Fibroblast of mammary gland (primary cell): ENCODE results near the gene HM13.

Experiments
- DNase-seq: peaks from one replicate; pipeline ENCODE4 v3.0.0-alpha.2; 2010; ENCODE audit warnings: low read depth
- H3K4me3 ChIP-seq: 2 replicates; pipeline ENCODE4 v1.5.1; 2011; ENCODE audit warnings: low read depth, mild to moderate bottlenecking, low read length, moderate library complexity; ENCODE audit not compliant: control insufficient read depth
- CTCF ChIP-seq: conservative IDR thresholded peaks from 2 replicates; pipeline ENCODE4 v1.5.1; 2011; ENCODE audit warnings: low read depth, low read length, inconsistent platforms; ENCODE audit not compliant: control insufficient read depth, insufficient read depth

HM13 gene

GRCh38 chr20:31549513-31549880 is 35.3 kb downstream of the HM13 start:
- no peak for DNase-seq
- TF ChIP-seq CTCF: no peak
- H3K4me3 ChIP-seq: no peak overlapping the region

DNA sequence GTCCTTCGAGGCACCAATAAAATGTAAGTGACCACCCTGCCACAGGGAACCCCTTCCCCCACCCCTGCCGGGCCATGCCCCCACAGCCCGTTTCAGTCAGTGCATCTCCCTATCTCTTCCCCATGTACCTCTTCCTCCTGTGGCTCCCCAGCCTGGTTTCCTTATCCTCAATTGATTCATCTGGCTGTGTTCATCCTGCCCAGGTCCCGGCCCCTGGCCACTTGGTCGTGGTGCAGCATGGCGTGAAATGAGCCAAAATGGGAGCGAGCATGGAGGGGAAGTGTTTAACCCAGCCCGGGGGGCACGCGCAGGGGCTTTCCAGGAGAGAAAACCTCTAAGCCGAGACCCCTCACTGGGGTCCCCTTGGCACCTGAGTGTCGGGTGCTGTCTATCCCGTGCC is 35.9 kb downstream of the HM13 start:
- no peak for TF ChIP-seq CTCF
- no peak for DNase-seq
- H3K4me3 ChIP-seq: no peak overlapping the region

DNA sequence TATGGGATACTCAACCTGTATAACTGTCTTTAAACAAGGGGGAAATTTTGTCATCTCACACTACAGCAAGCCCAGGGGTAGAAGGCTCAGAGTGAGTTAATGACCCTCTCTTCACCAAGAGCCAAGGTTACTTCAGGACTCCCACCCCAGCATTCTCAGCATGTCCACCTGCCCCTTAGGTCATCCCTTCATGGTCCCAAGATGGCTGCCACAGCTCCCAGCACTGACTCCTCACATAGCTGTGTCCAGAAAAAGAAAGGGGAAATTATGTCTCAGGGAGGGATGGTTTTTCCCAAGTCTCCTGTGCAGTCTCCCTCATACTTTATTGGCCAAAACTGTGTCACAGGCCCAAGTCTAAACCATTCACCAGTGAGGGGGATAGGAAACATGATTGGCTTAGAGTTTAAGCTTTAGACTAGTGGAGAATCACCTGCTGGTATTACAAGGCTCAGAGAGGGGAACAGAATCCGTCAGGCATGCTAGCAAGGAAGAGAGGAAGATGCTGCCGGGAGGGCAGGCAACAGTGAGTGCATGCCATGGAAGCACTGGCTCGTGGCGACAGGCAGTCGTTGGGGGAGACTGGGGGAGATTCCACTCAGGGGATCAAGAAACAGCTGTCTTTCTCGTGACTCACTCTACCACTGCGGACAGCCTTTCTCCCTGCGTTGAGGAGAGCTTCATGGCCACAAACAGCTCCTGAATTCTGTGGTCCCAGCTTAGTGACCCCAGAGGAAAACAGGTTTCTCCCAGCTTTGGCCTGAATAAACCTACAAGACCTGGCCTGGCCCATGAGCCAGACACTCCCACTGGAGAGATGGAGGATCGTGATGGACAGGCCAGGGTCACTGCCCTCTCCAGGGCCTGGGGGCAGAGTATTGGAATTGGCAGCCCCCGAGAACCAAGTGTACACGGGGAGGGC is 37.2 kb downstream of the HM13 start:
- DNase-seq: no peak

DNA sequence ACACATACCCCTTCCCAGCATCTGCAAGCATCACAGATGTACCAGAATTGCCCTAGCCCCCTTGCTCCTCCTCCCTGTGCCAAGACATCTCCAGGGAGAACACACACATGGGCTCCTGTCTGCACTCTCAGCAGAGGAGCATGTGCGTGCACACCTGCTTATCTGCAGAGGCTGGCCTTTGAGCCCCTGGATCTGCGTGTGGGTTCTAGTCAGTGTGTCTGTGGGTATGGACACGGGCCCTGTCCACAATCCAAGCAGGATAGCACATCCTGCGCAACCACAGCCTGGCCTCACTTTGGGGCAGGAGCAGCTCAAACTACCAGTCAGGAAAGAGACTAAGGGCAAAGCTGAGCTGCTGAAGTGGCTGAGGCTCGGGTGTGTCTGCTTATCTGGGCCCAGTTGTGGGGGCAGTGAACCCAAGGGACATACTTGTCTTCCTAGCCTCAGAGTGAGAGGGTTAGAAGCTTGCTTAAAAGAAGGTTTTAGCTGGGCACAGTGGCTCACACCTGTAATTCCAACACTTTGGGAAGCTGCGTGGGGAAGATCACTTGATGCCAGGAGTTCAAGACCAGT is 41.0 kb downstream of the HM13 start:
- no peak for TF ChIP-seq CTCF
- no peak for DNase-seq
- H3K4me3 ChIP-seq: no peak overlapping the region

More for the DNA sequence above, 37.2 kb downstream of the HM13 start:
- TF ChIP-seq CTCF: no peak
- H3K4me3 ChIP-seq: no peak overlapping the region

DNA sequence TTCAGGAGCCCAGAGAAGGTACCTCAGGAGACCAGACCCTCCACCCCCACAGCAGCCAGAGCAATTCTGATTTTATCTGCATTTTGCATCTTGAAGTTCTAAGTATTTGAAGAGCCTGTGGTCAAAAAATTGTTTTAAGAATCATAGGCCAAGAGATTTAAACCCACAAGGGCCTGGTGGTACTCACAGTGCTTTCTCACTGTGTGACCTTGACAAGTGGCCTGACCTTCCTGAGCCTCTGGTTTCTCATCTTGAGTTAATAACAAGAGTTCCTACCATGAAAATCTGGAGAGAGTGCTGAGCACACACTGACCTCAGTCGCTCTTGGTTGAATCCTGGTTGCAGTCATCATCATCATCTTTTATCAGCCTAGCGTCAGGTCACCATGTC is 45.5 kb downstream of the HM13 start:
- no peak overlapping the region for H3K4me3 ChIP-seq
- TF ChIP-seq CTCF: no peak

GRCh38 chr20:31560094-31560745 is 46.0 kb downstream of the HM13 start:
- peak; percentile 87 for DNase-seq
- no peak overlapping the region for H3K4me3 ChIP-seq
- peak; percentile 96 for TF ChIP-seq CTCF

More for the DNA sequence above, 45.5 kb downstream of the HM13 start:
- DNase-seq: peak; percentile 58
